Measurements from ENCODE around the gene ARHGAP4. TPM values are rescaled to one million over a fixed set of nuclear protein-coding genes. Genes with fewer than 3 reads are reported as not detected.

Gene ARHGAP4
- total RNA-seq, 1 experiment from 2014 or later, result 47.0 TPM

- Histone ChIP-seq H4K20me1 (ENCODE audit: insufficient read depth) (peaks cover 9% of the 10 kb centered on the region; the same call in 1 of the 2 replicates), H3K79me2 (ENCODE audit: low read depth) (no peaks in the 10 kb centered on the region), H3F3A (ENCODE audit: insufficient read depth, low read depth) (peaks cover 6% of the 10 kb centered on the region), H3K9me2 (ENCODE audit: insufficient read depth) (no peaks in the 10 kb centered on the region), H3K36me3 (ENCODE audit: low read depth) (no peaks in the 10 kb centered on the region), H3K4me2 (no peak overlapping the region), H2AFZ (no peak overlapping the region), H3K27ac (no peak overlapping the region), H3K4me3 (no peak overlapping the region), H3K4me1 (replicated peaks; ENCODE audit: insufficient read depth) (no peaks in the 10 kb centered on the region), H3K27me3 (ENCODE audit: insufficient read depth, low read depth) (no peaks in the 10 kb centered on the region), H3K9me3 (ENCODE audit: insufficient read depth, low read depth) (no peaks in the 10 kb centered on the region)
- no peak for DNase-seq
- ChIA-PET CTCF (no interaction called here), POLR2A (ENCODE audit: unreplicated experiment) (no interaction called here)
- no peak for TF ChIP-seq EZH2 (IDR thresholded peaks at IDR 0.05; ENCODE audit: low read depth)
- TF ChIP-seq, protein P1, sequence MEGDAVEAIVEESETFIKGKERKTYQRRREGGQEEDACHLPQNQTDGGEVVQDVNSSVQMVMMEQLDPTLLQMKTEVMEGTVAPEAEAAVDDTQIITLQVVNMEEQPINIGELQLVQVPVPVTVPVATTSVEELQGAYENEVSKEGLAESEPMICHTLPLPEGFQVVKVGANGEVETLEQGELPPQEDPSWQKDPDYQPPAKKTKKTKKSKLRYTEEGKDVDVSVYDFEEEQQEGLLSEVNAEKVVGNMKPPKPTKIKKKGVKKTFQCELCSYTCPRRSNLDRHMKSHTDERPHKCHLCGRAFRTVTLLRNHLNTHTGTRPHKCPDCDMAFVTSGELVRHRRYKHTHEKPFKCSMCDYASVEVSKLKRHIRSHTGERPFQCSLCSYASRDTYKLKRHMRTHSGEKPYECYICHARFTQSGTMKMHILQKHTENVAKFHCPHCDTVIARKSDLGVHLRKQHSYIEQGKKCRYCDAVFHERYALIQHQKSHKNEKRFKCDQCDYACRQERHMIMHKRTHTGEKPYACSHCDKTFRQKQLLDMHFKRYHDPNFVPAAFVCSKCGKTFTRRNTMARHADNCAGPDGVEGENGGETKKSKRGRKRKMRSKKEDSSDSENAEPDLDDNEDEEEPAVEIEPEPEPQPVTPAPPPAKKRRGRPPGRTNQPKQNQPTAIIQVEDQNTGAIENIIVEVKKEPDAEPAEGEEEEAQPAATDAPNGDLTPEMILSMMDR (conservative IDR thresholded peaks at IDR 0.05), result no peak
- BruUV-seq (replicated peaks), result no TSS peak
- intact Hi-C loops (cut with micrococcal nuclease; ENCODE audit: unreplicated experiment), result loop anchor here (5.0 kb wide), 1 partner anchor 245 kb away; no protein-coding TSS in a partner anchor
Measured at GRCh38 chrX:153952373-153953026, 26.4 kb upstream of the ARHGAP4 start.

DNA sequence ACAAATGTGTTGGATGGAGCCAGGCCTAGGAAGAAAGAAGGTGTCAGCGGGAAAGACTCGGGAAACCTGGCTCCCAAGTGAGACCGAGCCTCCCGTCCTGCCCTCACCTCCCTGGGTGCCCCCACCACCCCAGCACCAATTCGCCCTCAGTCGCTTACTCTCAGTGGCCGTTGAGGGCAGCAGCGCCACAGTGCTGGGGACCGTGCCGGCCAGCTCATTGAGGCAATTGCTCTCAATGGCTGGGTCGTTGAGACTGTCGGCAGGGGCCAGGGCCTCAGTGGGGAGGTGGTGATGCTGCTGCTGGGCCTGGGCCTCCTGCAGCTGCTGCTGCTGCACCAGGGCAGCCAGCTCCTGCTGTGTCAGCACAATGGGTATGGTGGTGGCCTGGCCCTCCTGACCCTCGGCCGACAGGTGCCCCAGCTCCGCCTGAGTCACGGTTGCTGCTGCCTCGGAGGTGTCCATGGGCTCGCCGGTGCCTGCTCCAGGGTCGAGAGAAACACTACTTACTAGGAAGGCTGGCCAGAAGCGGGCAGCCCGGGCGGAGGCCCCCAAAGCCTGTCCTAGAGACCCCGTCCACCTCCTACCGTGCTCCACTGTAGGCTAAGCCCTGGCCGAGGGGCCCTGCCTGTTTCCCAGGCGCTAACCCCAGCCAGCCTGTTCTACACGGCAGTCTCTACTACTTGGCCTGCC, 25.8 kb upstream of the ARHGAP4 start:
- H3K79me2 ChIP-seq (ENCODE audit: low read depth), result no peaks in the 10 kb centered on the region
- POLR2A ChIA-PET (ENCODE audit: unreplicated experiment), result no interaction called here
- no peak overlapping the region for H3K27ac ChIP-seq
- no peaks in the 10 kb centered on the region for H3K36me3 ChIP-seq (ENCODE audit: low read depth)
- no peaks in the 10 kb centered on the region for H3K9me2 ChIP-seq (ENCODE audit: insufficient read depth)
- intact Hi-C loops (cut with micrococcal nuclease; ENCODE audit: unreplicated experiment), result loop anchor here (5.0 kb wide), 1 partner anchor 245 kb away; no protein-coding TSS in a partner anchor
- H3K4me2 ChIP-seq, result no peak overlapping the region
- TF ChIP-seq EZH2 (IDR thresholded peaks at IDR 0.05; ENCODE audit: low read depth), result no peak
- TF ChIP-seq, protein P1 (conservative IDR thresholded peaks at IDR 0.05), result no peak
- no peak overlapping the region for H3K4me3 ChIP-seq
- H3K27me3 ChIP-seq (ENCODE audit: insufficient read depth, low read depth), result no peaks in the 10 kb centered on the region
- H2AFZ ChIP-seq, result no peak overlapping the region
- no peak for DNase-seq
- CTCF ChIA-PET, result no interaction called here
- H3K9me3 ChIP-seq (ENCODE audit: insufficient read depth, low read depth), result no peaks in the 10 kb centered on the region
- H3F3A ChIP-seq (ENCODE audit: insufficient read depth, low read depth), result peaks cover 7% of the 10 kb centered on the region
- BruUV-seq (replicated peaks), result no TSS peak
- no peaks in the 10 kb centered on the region for H3K4me1 ChIP-seq (replicated peaks; ENCODE audit: insufficient read depth)
- H4K20me1 ChIP-seq (ENCODE audit: insufficient read depth), result peaks cover 9% of the 10 kb centered on the region; the same call in 1 of the 2 replicates

GRCh38 chrX:153950127-153950526, 24.1 kb upstream of the ARHGAP4 start:
- no peak for DNase-seq
- Histone ChIP-seq H3K9me3 (ENCODE audit: insufficient read depth, low read depth) (no peaks in the 10 kb centered on the region), H3K4me1 (replicated peaks; ENCODE audit: insufficient read depth) (no peaks in the 10 kb centered on the region), H3K27ac (no peak overlapping the region), H3K4me2 (no peak overlapping the region), H3K4me3 (no peak overlapping the region), H3K79me2 (ENCODE audit: low read depth) (no peaks in the 10 kb centered on the region), H3F3A (ENCODE audit: insufficient read depth, low read depth) (peaks cover 7% of the 10 kb centered on the region), H3K36me3 (ENCODE audit: low read depth) (no peaks in the 10 kb centered on the region), H3K27me3 (ENCODE audit: insufficient read depth, low read depth) (no peaks in the 10 kb centered on the region), H2AFZ (no peak overlapping the region), H4K20me1 (ENCODE audit: insufficient read depth) (peaks cover 9% of the 10 kb centered on the region; the same call in 1 of the 2 replicates), H3K9me2 (ENCODE audit: insufficient read depth) (no peaks in the 10 kb centered on the region)
- ChIA-PET CTCF (interaction anchor here (0.6 to 0.9 kb wide), 3 partner anchors 21 to 271 kb away, joined by 3 to 4 read pairs (median 3); no protein-coding TSS in a partner anchor), POLR2A (ENCODE audit: unreplicated experiment) (interaction anchor here (0.6 to 0.7 kb wide), 3 partner anchors 142 to 378 kb away, joined by 3 to 6 read pairs (median 4); no protein-coding TSS in a partner anchor)
- intact Hi-C loops (cut with micrococcal nuclease; ENCODE audit: unreplicated experiment), result loop anchor here (5.0 kb wide), 1 partner anchor 243 kb away; no protein-coding TSS in a partner anchor
- TF ChIP-seq, protein P1 (conservative IDR thresholded peaks at IDR 0.05), result no peak
- no peak for TF ChIP-seq EZH2 (IDR thresholded peaks at IDR 0.05; ENCODE audit: low read depth)
- BruUV-seq (replicated peaks), result no TSS peak
